WTC11 (cell line): ENCODE data around the gene OSBPL10.

Experiments used
- AFF4 ChIP-seq: sonication (generic); formaldehyde crosslinking; IDR thresholded peaks from 2 replicates; pipeline ENCODE4 v1.8.1; 2023; ENCODE audit warnings: mild to moderate bottlenecking, missing genetic modification reagents, borderline replicate concordance
- CBFB ChIP-seq: sonication (generic); formaldehyde crosslinking; IDR thresholded peaks from 2 replicates; pipeline ENCODE4 v1.8.1; 2022; ENCODE audit warnings: mild to moderate bottlenecking, low read depth, missing genetic modification reagents
- CTCF ChIP-seq: fragments of 200-600 bp; IDR thresholded peaks from 2 replicates; pipeline ENCODE4 v1.8.0; 2022; ENCODE audit warnings: antibody characterized with exemption
- ELF4 ChIP-seq: sonication (generic); formaldehyde crosslinking; IDR thresholded peaks from 2 replicates; pipeline ENCODE4 v1.8.1; 2022; ENCODE audit warnings: low read depth, mild to moderate bottlenecking, moderate library complexity, missing genetic modification reagents
- ESRRA ChIP-seq: sonication (generic); formaldehyde crosslinking; IDR thresholded peaks from 2 replicates; pipeline ENCODE4 v1.8.1; 2022; ENCODE audit warnings: mild to moderate bottlenecking, missing genetic modification reagents, borderline replicate concordance
- IRF1 ChIP-seq: sonication (generic); formaldehyde crosslinking; IDR thresholded peaks from 2 replicates; pipeline ENCODE4 v1.8.0; 2023; ENCODE audit warnings: missing genetic modification reagents
- KAT7 ChIP-seq: sonication (generic); formaldehyde crosslinking; IDR thresholded peaks from 2 replicates; pipeline ENCODE4 v1.8.1; 2023; ENCODE audit warnings: missing genetic modification reagents, mild to moderate bottlenecking, borderline replicate concordance
- NFYB ChIP-seq: sonication (generic); formaldehyde crosslinking; conservative IDR thresholded peaks from 2 replicates; pipeline ENCODE4 v1.8.0; 2022; ENCODE audit warnings: low read depth, missing genetic modification reagents
- NR2C2 ChIP-seq: sonication (generic); formaldehyde crosslinking; IDR thresholded peaks from 2 replicates; pipeline ENCODE4 v1.8.0; 2022; ENCODE audit warnings: mild to moderate bottlenecking, missing genetic modification reagents
- RELA ChIP-seq: sonication (generic); formaldehyde crosslinking; IDR thresholded peaks from 2 replicates; pipeline ENCODE4 v1.8.1; 2022; ENCODE audit warnings: missing genetic modification reagents, mild to moderate bottlenecking, borderline replicate concordance
- TCF7 ChIP-seq: sonication (generic); formaldehyde crosslinking; IDR thresholded peaks from 2 replicates; pipeline ENCODE4 v1.8.0; 2022; ENCODE audit warnings: mild to moderate bottlenecking, low read depth, missing genetic modification reagents, moderate library complexity
- ZNF138 ChIP-seq: sonication (generic); formaldehyde crosslinking; conservative IDR thresholded peaks from 2 replicates; pipeline ENCODE4 v1.8.1; 2022; ENCODE audit warnings: mild to moderate bottlenecking, moderate library complexity, missing genetic modification reagents
- ZNF396 ChIP-seq: fragments of 250-450 bp; sonication (Bioruptor Pico); IDR thresholded peaks from 2 replicates; pipeline ENCODE4 v1.8.0; 2021; ENCODE audit warnings: mild to moderate bottlenecking, moderate library complexity, borderline replicate concordance

- TF ChIP-seq ESRRA (CRISPR knock-in tag): no peak
- TF ChIP-seq ZNF138: no peak
- TF ChIP-seq CTCF: no peak
- no peak for TF ChIP-seq NFYB (CRISPR knock-in tag)
- no peak for TF ChIP-seq NR2C2
- TF ChIP-seq AFF4 (CRISPR knock-in tag): no peak
- TF ChIP-seq KAT7 (CRISPR knock-in tag): no peak
- no peak for TF ChIP-seq RELA (CRISPR knock-in tag)
- TF ChIP-seq IRF1 (CRISPR knock-in tag): no peak
- TF ChIP-seq TCF7 (CRISPR knock-in tag): no peak
- no peak for TF ChIP-seq CBFB (CRISPR knock-in tag)
- TF ChIP-seq ZNF396 (CRISPR knock-in tag): no peak
- TF ChIP-seq ELF4 (CRISPR knock-in tag): no peak
Measured at GRCh38 chr3:31833391-31834190, 147.5 kb downstream of the OSBPL10 start.
